Effector CD8-positive, alpha-beta T cell (primary cell): ENCODE data around the gene TRIP4.
"Not testable (repeated sequence)": the region's sequence is repeated elsewhere in the genome, so short reads cannot be mapped to it uniquely, and the experiment has no call there.

Experiments used
- DNase-seq: peaks from one replicate; lab custom pipeline; 2025; lab: John Stamatoyannopoulos, UW

TRIP4 gene

DNA sequence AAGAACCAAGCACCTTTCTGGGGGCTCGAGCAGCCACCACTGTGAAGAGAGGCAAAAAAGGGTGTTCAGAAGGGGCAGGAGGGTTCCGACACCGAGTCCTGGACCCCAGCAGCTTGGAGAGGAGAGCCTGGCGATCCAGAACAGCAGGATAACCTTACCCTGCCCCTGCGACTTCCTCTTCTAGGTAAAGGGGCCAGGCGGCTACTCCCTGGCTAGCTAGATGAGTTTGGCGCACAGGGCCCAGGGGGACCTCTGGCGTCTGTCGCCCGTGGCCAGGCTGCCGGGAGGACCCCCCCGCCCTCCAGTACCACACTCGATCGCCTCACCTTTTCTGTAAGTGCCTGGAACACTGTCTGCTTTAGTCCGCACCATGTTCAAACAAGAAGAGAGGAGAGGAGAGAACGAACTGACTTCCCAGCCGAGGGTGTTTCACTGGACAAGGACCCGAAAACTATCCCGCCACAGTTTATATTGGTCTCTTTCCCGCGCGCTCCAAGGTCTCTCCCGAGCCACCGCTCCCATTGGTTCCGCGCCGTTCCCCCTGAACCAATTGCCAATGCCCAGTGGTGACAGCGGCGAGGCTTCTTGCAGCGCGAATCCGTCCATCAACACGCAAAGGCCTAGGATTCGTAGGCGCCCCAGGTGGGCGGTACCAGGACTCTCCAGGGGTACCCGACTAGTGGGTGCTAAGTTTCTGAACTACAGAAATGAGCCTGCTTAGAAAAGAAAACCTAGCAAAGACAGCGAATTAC is 6.5 kb upstream of the TRIP4 start, which contains the start of gene PCLAF:
PCLAF (minus strand) TSS at position 442 of the 752 bp plus-strand sequence; CDS start at position 372, 70 bp downstream.
- DNase-seq: peak; percentile 89

DNA sequence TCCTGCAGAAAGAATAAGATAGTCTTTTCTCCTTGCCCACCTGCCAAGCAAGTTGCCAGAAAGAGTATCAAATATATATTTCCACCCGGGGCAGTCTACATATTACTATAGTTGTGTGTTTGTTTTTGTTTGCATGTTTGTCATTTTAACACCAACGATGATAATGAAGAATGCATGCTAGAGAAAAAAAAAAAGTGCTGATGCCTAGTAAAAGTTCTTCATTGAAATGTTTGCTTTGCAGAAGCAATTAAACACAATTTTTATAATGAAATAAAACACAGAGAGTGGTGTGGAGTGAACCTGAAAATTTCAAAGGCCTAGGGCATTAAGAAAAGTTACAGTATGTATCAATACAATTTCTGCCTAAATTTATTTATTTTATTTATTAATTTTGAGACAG is 3.9 kb upstream of the TRIP4 start:
- no peak for DNase-seq

DNA sequence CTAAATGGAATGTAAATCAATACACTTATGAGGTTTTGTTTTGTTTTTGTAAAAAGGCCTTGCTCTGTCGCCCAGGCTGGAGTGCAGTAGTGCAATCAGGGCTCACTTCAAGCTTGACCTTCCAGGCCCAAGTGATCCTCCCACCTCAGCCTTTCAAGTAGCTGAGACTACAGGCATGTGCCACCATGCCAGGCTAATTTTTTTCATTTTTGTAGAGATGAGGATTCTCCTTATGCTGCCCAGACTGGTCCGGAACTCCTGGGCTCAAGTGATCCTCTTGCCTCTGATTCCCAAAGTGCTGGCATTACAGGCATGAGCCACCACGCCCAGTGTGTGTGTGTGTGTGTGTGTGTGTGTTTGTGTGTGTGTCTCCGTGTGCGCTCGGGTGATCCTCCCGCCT is 1.3 kb upstream of the TRIP4 start:
- DNase-seq: no peak

DNA sequence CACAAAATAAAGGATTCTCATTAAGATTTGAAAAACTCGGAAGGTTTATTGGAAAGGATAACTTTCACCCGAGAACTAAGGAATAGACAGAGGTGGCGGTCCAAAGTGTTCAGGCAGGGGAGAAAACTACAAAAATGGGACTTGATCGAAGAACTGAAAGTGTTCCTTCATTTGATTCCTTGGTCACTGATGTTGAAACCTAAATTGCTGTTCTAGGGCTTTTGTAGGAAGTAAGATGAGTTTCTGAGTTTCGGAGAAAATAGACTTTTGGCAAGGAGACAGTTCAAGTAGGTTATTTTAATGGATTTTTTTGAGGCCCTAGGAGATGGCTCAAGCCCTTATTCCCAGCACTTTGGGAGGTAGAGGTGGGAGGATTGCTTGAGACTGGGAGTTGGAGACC is 1.4 kb downstream of the TRIP4 start:
- DNase-seq: no peak

DNA sequence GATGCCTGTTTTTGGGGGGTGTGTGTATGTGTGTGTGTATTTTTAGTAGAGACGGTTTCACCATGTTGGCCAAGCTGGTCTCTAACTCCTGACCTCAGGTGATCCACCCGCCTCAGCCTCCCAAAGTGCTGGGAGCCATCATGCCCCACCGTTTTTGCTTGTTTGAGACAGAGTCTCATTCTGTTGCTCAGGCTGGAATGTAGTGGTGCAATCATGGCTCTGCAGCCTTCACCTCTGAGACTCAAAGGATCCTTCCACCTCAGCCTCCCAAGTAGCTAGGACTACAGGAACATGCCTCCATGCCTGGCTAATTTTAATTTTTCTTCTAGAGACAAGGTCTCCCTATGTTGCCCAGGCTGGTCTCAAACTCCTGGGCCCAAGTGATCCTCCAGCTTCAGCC is 4.8 kb downstream of the TRIP4 start:
- DNase-seq: not testable (repeated sequence)

DNA sequence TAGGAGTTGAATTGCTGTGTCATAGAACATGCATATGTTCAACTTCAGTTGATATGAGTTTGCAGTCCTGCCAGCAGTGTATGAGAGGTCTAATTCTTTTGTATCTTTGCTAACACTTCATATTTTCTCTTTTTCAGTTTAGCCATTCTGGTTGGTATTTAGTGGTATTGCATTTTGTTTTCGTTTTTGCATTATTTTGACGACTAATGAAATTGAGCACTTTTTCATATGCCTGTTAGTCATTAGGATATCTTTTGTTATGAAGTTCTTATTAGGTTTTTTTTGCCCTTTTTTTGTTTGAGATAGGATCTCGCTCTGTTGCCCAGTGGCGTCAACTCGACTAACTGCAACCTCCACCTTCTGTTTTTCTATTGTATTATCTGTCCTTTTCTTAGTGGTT is 9.2 kb downstream of the TRIP4 start:
- no peak for DNase-seq

DNA sequence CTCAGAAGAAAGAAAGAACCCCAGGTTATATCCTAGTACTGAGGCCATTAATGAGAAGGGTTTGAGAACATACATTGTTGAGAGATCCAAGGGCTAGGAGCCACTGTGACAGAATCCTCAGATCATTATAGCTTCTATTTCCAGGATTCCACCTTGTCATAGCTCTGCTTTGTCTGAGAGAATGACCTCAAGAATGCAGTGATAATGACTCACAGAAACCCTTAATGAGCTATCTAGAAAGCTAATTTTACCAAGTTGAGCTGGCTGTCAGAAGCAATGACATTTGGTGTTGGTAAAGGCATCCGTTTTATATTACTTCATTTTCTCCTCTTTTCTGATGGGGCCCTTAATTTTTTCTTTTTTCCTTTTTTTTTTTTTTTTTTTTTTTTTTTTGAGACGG is 10.9 kb downstream of the TRIP4 start:
- no peak for DNase-seq

DNA sequence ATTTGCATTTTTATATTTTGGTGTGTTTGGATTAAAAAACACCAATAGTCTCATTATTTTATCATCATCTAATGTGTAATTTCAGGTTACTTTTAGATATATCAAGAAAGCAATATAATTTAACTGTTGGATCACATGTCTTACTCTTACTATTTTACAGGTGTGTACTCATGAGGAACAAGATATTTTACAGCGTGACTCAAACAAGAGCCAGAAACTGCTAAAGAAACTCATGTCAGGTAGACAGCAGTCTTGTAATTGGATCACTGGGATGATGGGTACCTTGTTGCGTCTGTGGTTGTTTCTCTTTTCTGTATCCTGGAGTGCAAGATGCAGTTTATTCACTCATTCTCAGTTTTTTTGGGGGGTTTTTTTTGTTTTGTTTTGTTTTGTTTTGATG is 12.9 kb downstream of the TRIP4 start:
- DNase-seq: no peak

DNA sequence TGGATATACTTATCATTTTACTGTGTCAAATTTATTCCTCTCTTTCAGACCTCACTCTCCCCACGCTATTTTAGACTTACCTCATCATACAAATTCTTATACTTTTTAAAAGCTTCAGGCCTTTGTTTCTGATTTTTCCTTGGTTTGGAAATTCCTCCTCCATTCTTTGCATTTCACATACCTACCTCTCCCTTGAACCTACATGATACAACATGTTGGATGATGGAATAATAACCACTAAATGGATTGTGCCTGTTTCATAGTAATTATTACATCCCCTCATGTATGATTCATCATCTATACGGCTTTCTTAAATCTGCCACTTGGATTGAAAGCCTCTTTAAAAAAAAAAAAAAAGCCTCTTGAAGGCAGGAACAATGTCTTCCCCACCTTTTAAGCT is 24.6 kb downstream of the TRIP4 start:
- no peak for DNase-seq

DNA sequence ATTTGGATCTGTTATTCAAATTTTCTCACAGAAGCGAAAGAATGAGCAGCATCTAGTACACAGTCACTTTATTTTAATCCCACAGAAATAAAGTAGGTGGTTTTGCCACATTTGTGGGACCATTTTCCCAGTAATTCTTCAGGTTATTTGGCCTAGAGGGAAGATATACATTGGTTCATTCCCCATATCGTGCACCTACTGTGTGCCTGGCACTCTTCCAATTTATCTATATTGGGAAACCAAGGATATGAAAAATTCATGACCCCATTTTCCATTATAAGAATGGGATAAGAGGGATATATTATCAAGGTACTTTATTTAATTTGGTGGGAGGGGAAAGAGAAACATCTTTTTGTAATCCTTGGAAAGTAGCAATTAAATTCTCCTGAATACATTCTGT is 35.1 kb downstream of the TRIP4 start:
- no peak for DNase-seq

DNA sequence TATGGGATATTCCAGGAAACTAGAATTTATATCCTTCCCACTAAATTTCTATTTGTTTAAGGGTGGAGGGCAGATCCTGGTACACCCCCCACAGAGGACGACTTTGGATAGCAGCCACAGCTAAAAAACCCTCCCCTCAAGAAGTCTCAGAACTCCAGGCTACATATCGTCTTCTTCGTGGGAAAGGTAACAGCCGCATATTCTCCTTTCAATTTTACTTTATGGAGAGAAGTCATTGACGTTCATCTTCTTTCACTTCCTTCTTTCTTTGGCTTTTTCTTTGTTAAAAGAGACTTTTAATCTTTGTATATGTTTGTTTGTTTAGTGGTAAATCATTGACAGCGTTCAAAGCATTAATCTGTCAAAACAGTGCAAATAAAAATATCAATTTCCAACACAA is 36.3 kb downstream of the TRIP4 start:
- no peak for DNase-seq

DNA sequence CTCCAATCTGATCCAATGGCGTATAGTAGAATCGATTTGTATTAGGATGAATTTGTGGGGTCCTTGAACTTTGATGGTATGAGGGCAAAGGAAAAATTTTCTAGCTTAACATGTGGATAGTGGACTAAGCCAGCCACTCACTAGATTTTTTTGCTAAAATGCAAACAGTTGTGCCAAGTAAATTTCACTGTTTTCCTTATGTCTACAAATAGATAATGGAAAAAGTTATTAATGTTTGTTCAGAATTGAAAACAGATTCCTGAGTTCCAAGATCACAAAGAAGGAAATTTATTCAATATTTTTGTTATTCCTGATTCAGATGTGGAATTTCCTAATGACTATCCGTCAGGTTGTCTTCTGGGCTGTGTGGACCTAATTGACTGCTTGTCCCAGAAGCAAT is 37.6 kb downstream of the TRIP4 start:
- DNase-seq: no peak

DNA sequence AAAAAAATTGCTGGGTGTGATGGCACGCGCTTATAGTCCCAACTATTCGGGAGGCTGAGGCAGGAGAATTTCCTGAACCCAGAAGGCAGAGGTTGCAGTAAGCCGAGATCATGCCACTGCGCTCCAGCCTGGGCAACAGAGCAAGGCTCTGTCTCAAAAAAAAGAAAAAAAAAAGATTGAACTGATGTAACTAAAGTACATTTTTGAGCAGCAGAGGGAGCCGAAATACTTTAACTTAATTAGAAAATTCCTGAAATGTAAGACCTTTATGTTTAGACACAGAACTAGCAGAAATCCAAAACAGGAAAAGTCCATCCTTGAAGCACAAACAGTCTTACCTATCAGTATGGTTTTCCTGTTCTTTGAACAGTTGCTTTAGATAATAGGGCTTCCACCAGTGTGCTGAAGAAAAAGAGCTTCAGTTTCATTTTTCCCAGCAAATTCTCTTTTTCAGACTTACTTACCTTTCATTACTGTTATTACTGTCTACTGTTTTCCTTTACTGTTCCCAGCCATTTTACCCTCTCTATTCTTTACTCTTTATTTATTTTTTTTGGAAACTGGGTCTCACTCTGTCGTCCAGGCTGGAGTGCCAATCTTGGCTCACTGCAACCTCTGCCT is 39.3 kb downstream of the TRIP4 start:
- no peak for DNase-seq

DNA sequence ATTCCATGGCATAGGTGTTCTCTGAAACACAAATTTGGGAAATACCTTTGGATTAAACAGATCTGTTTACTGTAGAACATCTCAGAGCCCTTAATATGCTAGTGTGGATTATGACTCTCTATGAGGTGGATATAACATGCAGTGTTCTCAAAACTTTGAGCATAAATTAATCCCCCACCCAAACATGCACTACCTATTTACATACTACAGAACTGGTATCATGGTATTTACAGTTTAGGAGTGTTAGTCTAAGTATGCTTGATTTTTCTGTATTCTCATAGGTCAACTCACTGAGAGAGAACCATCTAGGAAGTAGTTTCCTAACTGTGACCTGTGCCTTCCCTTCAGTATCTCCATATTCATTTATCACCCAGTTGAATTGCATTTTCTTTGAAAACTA is 41.8 kb downstream of the TRIP4 start:
- DNase-seq: no peak

DNA sequence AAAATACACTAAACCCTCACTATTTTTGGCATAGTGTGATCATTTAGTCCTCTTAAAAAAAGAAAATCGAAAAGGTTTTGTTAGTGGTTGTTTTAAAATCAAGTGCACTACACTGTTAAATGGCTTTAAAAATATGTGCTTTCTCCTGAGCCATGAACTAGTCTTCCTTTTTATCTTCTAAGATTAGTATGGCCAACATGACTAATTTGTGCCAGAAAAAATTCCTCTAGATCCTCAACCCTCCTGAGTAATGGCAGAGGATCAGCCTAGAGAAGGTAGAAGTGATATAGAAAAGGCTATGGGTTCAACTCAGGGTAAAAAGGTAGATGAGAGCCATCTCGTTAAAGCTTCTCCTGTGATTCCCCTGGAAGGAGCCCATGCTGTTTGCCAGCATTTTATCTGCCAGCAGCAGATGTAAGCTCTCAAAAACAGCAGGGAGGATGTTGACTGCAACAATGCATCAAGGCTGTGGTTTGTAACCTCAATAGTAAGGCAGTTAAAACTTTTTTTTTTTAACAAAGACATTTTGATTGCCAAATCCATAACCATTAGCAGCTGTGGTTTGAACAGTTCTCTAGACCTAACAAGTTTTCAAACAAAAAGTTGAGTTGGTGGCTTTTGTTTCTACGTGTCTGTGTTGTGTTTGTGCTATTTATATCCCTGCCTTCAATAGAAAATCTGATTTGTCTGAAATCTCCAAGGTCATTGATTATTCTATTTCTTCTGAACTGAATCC is 42.5 kb downstream of the TRIP4 start:
- DNase-seq: peak; percentile 3

DNA sequence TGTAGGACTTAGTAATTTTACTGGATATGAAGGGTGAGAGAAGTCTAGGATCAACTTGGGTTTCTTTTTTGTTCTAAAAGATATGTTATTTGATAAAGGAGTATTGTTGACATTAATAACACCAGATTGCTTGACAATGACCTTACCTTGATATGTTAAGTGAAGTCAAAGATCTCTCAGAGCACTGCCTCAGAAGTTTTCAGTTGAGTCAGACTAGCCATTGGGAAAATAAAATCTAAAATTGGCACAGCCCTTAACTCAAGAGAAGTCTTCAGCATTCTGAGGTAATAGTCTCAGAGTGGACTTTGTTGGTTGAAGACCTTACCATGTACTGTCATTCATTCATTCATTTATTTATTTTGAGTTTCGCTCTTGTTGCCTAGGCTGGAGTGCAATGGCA is 50.3 kb downstream of the TRIP4 start:
- no peak for DNase-seq

DNA sequence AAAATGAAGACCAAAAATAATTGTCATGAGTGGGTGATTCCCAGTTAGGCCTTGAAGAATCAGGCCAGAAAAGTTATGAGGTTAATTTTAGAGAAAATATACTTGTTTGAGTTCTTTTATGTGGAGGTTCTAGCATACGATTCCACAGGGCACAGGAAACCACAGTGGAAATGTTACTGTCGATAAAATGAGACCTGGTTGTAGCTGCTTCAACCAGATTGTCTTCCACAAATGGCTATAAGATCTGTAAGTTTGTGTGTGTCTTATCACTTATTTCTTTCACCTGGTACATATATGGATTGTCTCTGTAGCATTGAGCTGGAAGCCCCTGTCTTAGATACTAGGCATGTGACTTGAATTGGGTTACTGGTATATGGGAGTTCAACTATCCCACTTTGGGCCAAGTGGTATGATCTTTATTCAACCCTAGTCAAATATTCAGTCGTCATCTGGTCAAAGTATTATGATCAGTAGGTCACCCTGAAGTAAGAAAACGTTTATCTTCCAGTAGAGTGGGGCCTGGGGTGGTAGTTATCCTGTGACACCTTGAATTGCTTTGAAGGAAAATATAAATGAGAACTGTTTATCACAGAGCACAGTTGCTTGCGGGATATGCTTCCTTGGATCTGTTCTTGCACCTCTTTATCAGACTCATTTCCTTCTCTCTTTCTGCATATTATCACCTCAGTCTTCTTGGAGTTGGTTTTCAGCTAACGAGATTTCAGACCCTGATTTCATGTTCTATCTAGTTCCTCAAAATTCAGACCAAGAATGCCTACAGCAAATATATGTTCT is 51.2 kb downstream of the TRIP4 start:
- no peak for DNase-seq

DNA sequence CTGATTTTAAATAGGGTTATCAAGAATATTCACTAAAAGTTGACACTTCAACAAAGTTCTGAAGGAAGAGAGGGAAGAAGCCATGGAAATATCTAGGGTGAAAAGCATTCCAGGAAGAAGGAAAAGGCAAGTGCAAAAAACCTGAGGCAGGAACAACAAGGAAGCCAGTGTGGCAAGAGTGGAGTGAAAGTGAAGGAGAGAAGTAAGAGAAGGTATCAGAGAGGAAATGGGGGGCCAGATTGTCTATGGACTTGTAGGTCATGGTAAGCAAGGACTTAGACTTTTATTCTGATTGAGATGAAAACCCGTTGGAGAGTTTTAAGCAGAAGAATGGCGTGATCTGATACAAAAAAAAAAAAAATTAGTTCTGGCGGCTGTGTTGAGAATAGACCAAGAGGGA is 54.2 kb downstream of the TRIP4 start:
- DNase-seq: no peak

DNA sequence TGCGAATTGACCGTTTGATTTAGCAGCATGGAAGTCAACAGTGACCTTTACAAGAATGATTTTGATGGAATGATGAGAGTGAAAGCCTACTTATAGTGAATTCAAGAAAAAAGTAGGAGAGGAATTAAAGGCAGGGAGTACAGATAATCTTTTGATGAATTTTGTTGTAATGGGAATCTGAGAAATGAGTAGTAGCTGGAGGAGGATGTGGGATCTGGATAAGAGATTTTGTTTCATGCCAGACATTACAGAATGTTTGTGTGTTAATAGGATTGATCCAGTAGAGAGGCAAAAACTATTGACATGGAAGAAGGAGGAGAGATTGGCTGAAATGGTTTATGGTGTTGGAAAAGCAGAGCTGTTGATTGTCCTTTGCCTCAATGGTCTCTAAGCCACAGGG is 55.4 kb downstream of the TRIP4 start:
- DNase-seq: no peak

DNA sequence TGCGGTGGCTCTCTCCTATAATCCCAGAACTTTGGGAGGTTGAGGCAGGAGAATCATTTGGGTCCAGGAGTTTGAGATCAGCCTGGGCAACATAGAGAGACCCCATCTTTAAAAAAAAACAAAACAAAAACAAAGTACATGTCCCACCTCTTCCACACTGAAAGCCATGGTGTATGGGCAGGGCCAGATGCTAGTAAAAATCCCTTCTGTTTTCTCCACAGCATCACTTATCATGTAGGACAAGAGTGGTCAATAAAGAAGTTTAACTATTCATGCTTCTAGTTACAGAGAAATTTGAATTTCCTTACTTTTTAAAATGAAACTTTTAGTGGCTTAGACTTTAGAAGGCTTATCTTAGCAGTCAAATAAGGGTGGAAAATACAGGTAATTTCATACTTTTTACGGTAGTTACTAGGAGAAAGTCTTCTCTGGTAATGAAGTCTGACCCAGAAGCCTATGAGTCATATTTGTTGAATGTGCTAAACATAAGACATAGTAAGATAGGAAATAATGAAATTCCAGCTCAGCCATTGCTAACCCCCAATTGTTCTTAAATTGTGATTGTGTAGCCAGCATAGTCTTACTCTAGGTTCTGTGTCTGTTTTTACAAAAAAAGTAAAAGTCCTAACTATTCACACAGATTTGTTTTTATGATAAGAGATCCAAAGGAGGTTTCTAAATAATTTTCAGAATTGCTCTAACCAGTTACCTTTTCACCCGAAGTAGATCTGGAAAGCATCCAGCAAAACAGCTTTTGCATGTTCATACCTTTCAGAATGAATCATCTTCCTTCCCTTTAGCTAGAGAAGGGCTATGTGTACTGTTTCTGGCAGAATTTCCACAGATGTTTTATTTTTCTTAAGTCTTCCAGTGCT is 56.3 kb downstream of the TRIP4 start:
- DNase-seq: no peak

DNA sequence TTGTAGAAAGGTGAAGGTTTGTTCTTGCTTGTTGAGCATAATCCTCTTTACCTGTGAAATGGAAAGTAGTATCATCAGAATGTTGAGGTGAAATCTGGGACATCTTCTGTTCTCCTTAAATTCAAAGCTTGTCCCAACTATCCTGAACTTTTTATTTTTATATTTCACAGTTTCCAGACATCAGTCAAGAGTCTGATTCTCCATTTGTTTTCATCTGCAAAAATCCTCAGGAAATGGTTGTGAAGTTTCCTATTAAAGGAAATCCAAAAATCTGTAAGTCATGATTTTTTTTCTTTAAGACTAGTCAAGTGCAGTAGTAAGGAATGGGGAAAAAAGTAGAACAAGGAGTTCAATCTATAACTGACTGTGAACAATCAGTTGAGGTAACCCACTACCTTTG is 57.2 kb downstream of the TRIP4 start:
- no peak for DNase-seq
